Testis (tissue), 3 donors: ENCODE measurements around the gene ANO10. TPM values are rescaled to one million over a fixed set of nuclear protein-coding genes. Genes with fewer than 3 reads are reported as not detected.
"Not testable (repeated sequence)": the region's sequence is repeated elsewhere in the genome, so short reads cannot be mapped to it uniquely, and the experiment has no call there.

Experiments
- DNase-seq: peaks from one replicate; pipeline ENCODE4 v3.0.0-alpha.2; 2019
- H3K27ac ChIP-seq, 2 donors: fragments of 200-600 bp; sonication (generic); one replicate each; pipeline ENCODE4 v1.5.1; 2019
- H3K27me3 ChIP-seq: fragments of 200-600 bp; sonication (generic); one replicate; pipeline ENCODE4 v1.5.1; 2019
- H3K36me3 ChIP-seq: fragments of 200-600 bp; sonication (generic); one replicate; pipeline ENCODE4 v1.5.1; 2017; ENCODE audit warnings: low read depth; ENCODE audit errors: missing control alignments
- H3K4me1 ChIP-seq: fragments of 200-600 bp; sonication (generic); one replicate; pipeline ENCODE4 v1.5.1; 2019
- H3K4me3 ChIP-seq, 2 donors: fragments of 200-600 bp; sonication (generic); one replicate each; pipeline ENCODE4 v1.5.1; 2017 to 2019
- H3K9me3 ChIP-seq: fragments of 200-600 bp; sonication (generic); one replicate; pipeline ENCODE4 v1.5.1; 2017
- CTCF ChIP-seq, 3 experiments: fragments of 450-650 bp in 2 of 3; fragments of 200-600 bp in 1 of 3; sonication (generic) in 1 of 3; IDR thresholded peaks; one replicate each; pipeline ENCODE4 v1.5.1; 2016 to 2019; ENCODE audit warnings: antibody characterized with exemption in 3 of 3, mild to moderate bottlenecking in 2 of 3, moderate library complexity in 1 of 3
- POLR2A ChIP-seq: fragments of 450-650 bp; IDR thresholded peaks from one replicate; pipeline ENCODE4 v1.6.1; 2017; ENCODE audit warnings: antibody characterized with exemption, mild to moderate bottlenecking, moderate library complexity
- WGBS, 2 donors: methylation state at CpG; one replicate each; pipeline ENCODE4 v1.1.5; 2018; 5-methylcytosine and 5-hydroxymethylcytosine counted together
- intact Hi-C: fragments of 100-400 bp; cut with DNase I; formaldehyde crosslinking; loops from one replicate; pipeline ENCODE4 v1.15.1; 2023; ENCODE audit warnings: low total_unique reads
- polyA plus RNA-seq: library from polyadenylated mRNA; stranded (reverse); fragments of 350-450 nt; fragmentation: Illumina TruSeq; extraction: RNeasy Lipid Tissue Mini Kit (QIAGEN cat#74804); gene quantifications from one replicate; pipeline ENCODE4 v1.2.3, GENCODE V29; 2014; ENCODE audit warnings: low read depth, low replicate concordance; ENCODE audit not compliant: insufficient read depth
- total RNA-seq, 2 donors: library from RNA; depleted of rRNA; stranded (reverse); fragments of >200 nt; gene quantifications; one replicate each; pipeline ENCODE4 v1.2.3, GENCODE V29; 2016

Gene ANO10
- total and polyA plus RNA-seq, 3 donors from 2014 or later, result 19.9 to 26.3 (median 25.0) TPM

GRCh38 chr3:43522727-43523362 lies 99.0 kb downstream of the ANO10 start:
- H3K27me3 ChIP-seq, result no peaks in the 10 kb centered on the region
- H3K9me3 ChIP-seq, result no peaks in the 10 kb centered on the region
- WGBS, 2 donors, result 85 to 91% methylated on average over 3 of the region's 3 CpGs
- H3K4me1 ChIP-seq, result no peaks in the 10 kb centered on the region
- intact Hi-C loops, result no loop called here
- H3K27ac ChIP-seq, result no peak overlapping the region
- DNase-seq, result no peak
- no peak for TF ChIP-seq POLR2A
- TF ChIP-seq CTCF (IDR thresholded peaks at IDR 0.05), result no peak
- H3K4me3 ChIP-seq, result no peak overlapping the region
- H3K36me3 ChIP-seq, result no peaks in the 10 kb centered on the region

GRCh38 chr3:43521941-43522340 lies 99.9 kb downstream of the ANO10 start:
- WGBS, 2 donors, result 86 to 98% methylated on average over 1 of the region's 1 CpG
- no peak for TF ChIP-seq CTCF (IDR thresholded peaks at IDR 0.05)
- no peak for TF ChIP-seq POLR2A
- Histone ChIP-seq H3K36me3 (no peaks in the 10 kb centered on the region), H3K9me3 (no peaks in the 10 kb centered on the region), H3K4me1 (peaks cover under 1% of the 10 kb centered on the region), H3K27me3 (no peaks in the 10 kb centered on the region), H3K27ac (no peak overlapping the region), H3K4me3 (no peak overlapping the region)
- intact Hi-C loops, result no loop called here
- DNase-seq, result no peak

GRCh38 chr3:43518515-43518914 lies 103.3 kb downstream of the ANO10 start:
- DNase-seq, H3K9me3 ChIP-seq, H3K4me1 ChIP-seq, H3K36me3 ChIP-seq, H3K27ac ChIP-seq, H3K4me3 ChIP-seq, H3K27me3 ChIP-seq, intact Hi-C loops: not testable (repeated sequence)
- WGBS, 2 donors, result 96% methylated on average over 7 of the region's 7 CpGs

GRCh38 chr3:43515970-43516635 lies 105.7 kb downstream of the ANO10 start:
- H3K27me3 ChIP-seq, result no peaks in the 10 kb centered on the region
- peaks cover 8% of the 10 kb centered on the region for H3K4me1 ChIP-seq
- intact Hi-C loops, result no loop called here
- no peak for DNase-seq
- H3K4me3 ChIP-seq, result no peak overlapping the region
- H3K9me3 ChIP-seq, result no peaks in the 10 kb centered on the region
- WGBS, 2 donors, result 54 to 67% methylated on average over 9 of the region's 9 CpGs
- H3K27ac ChIP-seq, result no peak overlapping the region
- TF ChIP-seq POLR2A, result no peak
- TF ChIP-seq CTCF (IDR thresholded peaks at IDR 0.05), result no peak
- H3K36me3 ChIP-seq, result no peaks in the 10 kb centered on the region

- no peak overlapping the region for H3K4me3 ChIP-seq
- peaks cover 8% of the 10 kb centered on the region for H3K4me1 ChIP-seq
- DNase-seq, result no peak
- TF ChIP-seq CTCF (IDR thresholded peaks at IDR 0.05) (no peak), POLR2A (no peak)
- intact Hi-C loops, result no loop called here
- 87 to 93% methylated on average over 2 of the region's 2 CpGs for WGBS, 2 donors
- H3K27ac ChIP-seq, result no peak overlapping the region
- no peaks in the 10 kb centered on the region for H3K27me3 ChIP-seq
- H3K9me3 ChIP-seq, result no peaks in the 10 kb centered on the region
- no peaks in the 10 kb centered on the region for H3K36me3 ChIP-seq
These were observed 106.4 kb downstream of the ANO10 start for GRCh38 chr3:43515208-43515917.
